Lower leg skin (tissue), 3 donors: Measurements from ENCODE around the gene ABCA13.

Source experiments
- CTCF ChIP-seq, 3 donors: fragments of 450-650 bp; IDR thresholded peaks; one replicate each; pipeline ENCODE4 v1.5.1; 2016; ENCODE audit warnings: antibody characterized with exemption in 3 of 3, mild to moderate bottlenecking in 3 of 3, moderate library complexity in 2 of 3
- POLR2A ChIP-seq, 2 donors: fragments of 450-650 bp; IDR thresholded peaks; one replicate each; pipeline ENCODE4 v1.6.1; 2016 to 2017; ENCODE audit warnings: antibody characterized with exemption in 2 of 2, mild to moderate bottlenecking in 1 of 2, moderate library complexity in 1 of 2

- TF ChIP-seq POLR2A (IDR thresholded peaks at IDR 0.05): no peak
- TF ChIP-seq CTCF (IDR thresholded peaks at IDR 0.05): no peak
Measured at GRCh38 chr7:48183370-48183743, 12.1 kb downstream of the ABCA13 start.
